Muscle of leg (tissue), 11 donors: ENCODE data around the gene KCNN3. TPM values are rescaled to one million over a fixed set of nuclear protein-coding genes. Genes with fewer than 3 reads are reported as not detected.

Experiments
- DNase-seq: peaks from one replicate; pipeline ENCODE4 v3.0.0; 2013
- H3K27ac ChIP-seq: one replicate; pipeline ENCODE4 v1.5.1; 2013; ENCODE audit warnings: mild to moderate bottlenecking, low read length, control low read depth
- H3K27me3 ChIP-seq: one replicate; pipeline ENCODE4 v1.6.1; 2013; ENCODE audit warnings: low read length; ENCODE audit not compliant: control insufficient read depth, insufficient read depth
- H3K36me3 ChIP-seq: one replicate; pipeline ENCODE4 v1.6.1; 2013; ENCODE audit warnings: low read length; ENCODE audit not compliant: control insufficient read depth, insufficient read depth
- H3K4me1 ChIP-seq: one replicate; pipeline ENCODE4 v1.6.1; 2013; ENCODE audit warnings: low read length; ENCODE audit not compliant: control insufficient read depth, insufficient read depth
- H3K4me3 ChIP-seq: one replicate; pipeline ENCODE4 v1.5.1; 2013; ENCODE audit warnings: low read length, control low read depth
- H3K9me3 ChIP-seq: replicated peaks from 2 replicates; pipeline ENCODE4 v1.6.1; 2013; ENCODE audit warnings: low read depth, low read length; ENCODE audit not compliant: control insufficient read depth
- WGBS: methylation state at CpG from one replicate; pipeline ENCODE4 v1.1.5; 2013; ENCODE audit warnings: missing lambda C conversion rate; ENCODE audit not compliant: insufficient coverage; 5-methylcytosine and 5-hydroxymethylcytosine counted together
- polyA plus RNA-seq, 8 donors: library from polyadenylated mRNA; unstranded; fragments of 120-200 nt; gene quantifications; one replicate each; pipeline versions ENCODE4 v1.2.1 to v1.2.3, GENCODE V29; 2013; ENCODE audit warnings: inconsistent platforms in 1 of 8, low replicate concordance in 1 of 8; ENCODE audit not compliant: insufficient read length in 8 of 8, insufficient read depth in 1 of 8
- total RNA-seq: library from RNA; stranded (reverse); fragments of 120-200 nt; gene quantifications from one replicate; pipeline ENCODE4 v1.2.4, GENCODE V29; 2013

Gene KCNN3
- total and polyA plus RNA-seq, 9 donors = 5.1 to 9.6 (median 7.5) TPM

- Histone ChIP-seq H3K4me1 (peaks cover 89% of the 10 kb centered on the region), H3K4me3 (no peak overlapping the region), H3K9me3 (no peaks in the 10 kb centered on the region), H3K27me3 (peaks cover 6% of the 10 kb centered on the region), H3K27ac (peak overlapping the region; percentile 59), H3K36me3 (peaks cover 2% of the 10 kb centered on the region)
- WGBS = 48% methylated on average over 10 of the region's 12 CpGs
- no peak for DNase-seq
Measured at GRCh38 chr1:154861607-154862094, 8.4 kb downstream of the KCNN3 start.

- peaks cover 2% of the 10 kb centered on the region for H3K27me3 ChIP-seq
- 43% methylated on average over 8 of the region's 12 CpGs for WGBS
- H3K36me3 ChIP-seq = peaks cover 2% of the 10 kb centered on the region
- H3K27ac ChIP-seq = peak overlapping the region; percentile 84
- H3K9me3 ChIP-seq = no peaks in the 10 kb centered on the region
- DNase-seq = peak; percentile 74
- peaks cover 88% of the 10 kb centered on the region for H3K4me1 ChIP-seq
- H3K4me3 ChIP-seq = no peak overlapping the region
Measured at GRCh38 chr1:154860156-154860870, 9.8 kb downstream of the KCNN3 start.

GRCh38 chr1:154859786-154860155 is 10.3 kb downstream of the KCNN3 start:
- H3K27ac ChIP-seq = peak overlapping the region; percentile 84
- no peaks in the 10 kb centered on the region for H3K9me3 ChIP-seq
- no peak overlapping the region for H3K4me3 ChIP-seq
- H3K4me1 ChIP-seq = peaks cover 85% of the 10 kb centered on the region
- H3K27me3 ChIP-seq = peaks cover 2% of the 10 kb centered on the region
- peaks cover 2% of the 10 kb centered on the region for H3K36me3 ChIP-seq
- DNase-seq = peak; percentile 52
- 84% methylated on average over 2 of the region's 2 CpGs for WGBS

GRCh38 chr1:154859151-154859785 is 10.8 kb downstream of the KCNN3 start:
- Histone ChIP-seq H3K36me3 (peaks cover 2% of the 10 kb centered on the region), H3K27me3 (peaks cover 2% of the 10 kb centered on the region), H3K27ac (peak overlapping the region; percentile 84), H3K4me3 (no peak overlapping the region), H3K9me3 (no peaks in the 10 kb centered on the region), H3K4me1 (peaks cover 83% of the 10 kb centered on the region)
- no peak for DNase-seq
- WGBS = 92% methylated on average over 9 of the region's 9 CpGs

- WGBS = 79% methylated on average over 5 of the region's 11 CpGs
- no peak overlapping the region for H3K4me3 ChIP-seq
- H3K9me3 ChIP-seq = no peaks in the 10 kb centered on the region
- no peak for DNase-seq
- no peak overlapping the region for H3K27ac ChIP-seq
- H3K4me1 ChIP-seq = peaks cover 71% of the 10 kb centered on the region
- H3K27me3 ChIP-seq = peaks cover 2% of the 10 kb centered on the region
- peaks cover 2% of the 10 kb centered on the region for H3K36me3 ChIP-seq
Measured at GRCh38 chr1:154857441-154858215, 12.5 kb downstream of the KCNN3 start.

GRCh38 chr1:154857022-154857421 is 13.1 kb downstream of the KCNN3 start:
- peaks cover 65% of the 10 kb centered on the region for H3K4me1 ChIP-seq
- no peak overlapping the region for H3K27ac ChIP-seq
- H3K4me3 ChIP-seq = no peak overlapping the region
- H3K9me3 ChIP-seq = no peaks in the 10 kb centered on the region
- peaks cover 2% of the 10 kb centered on the region for H3K36me3 ChIP-seq
- DNase-seq = no peak
- WGBS = 89% methylated on average over 4 of the region's 6 CpGs
- peaks cover 2% of the 10 kb centered on the region for H3K27me3 ChIP-seq

GRCh38 chr1:154856544-154856943 is 13.5 kb downstream of the KCNN3 start:
- H3K4me1 ChIP-seq = peaks cover 61% of the 10 kb centered on the region

GRCh38 chr1:154856049-154856448 is 14.0 kb downstream of the KCNN3 start:
- peak; percentile 89 for DNase-seq

More at GRCh38 chr1:154856544-154856943, 13.5 kb downstream of the KCNN3 start:
- 69% methylated on average over 1 of the region's 3 CpGs for WGBS
- peaks cover 2% of the 10 kb centered on the region for H3K36me3 ChIP-seq
- no peak for DNase-seq
- H3K4me3 ChIP-seq = no peak overlapping the region
- H3K27me3 ChIP-seq = peaks cover 2% of the 10 kb centered on the region
- H3K9me3 ChIP-seq = no peaks in the 10 kb centered on the region
- peak overlapping the region; percentile 68 for H3K27ac ChIP-seq

GRCh38 chr1:154855186-154855851 is 14.8 kb downstream of the KCNN3 start:
- Histone ChIP-seq H3K27me3 (no peaks in the 10 kb centered on the region), H3K4me1 (peaks cover 48% of the 10 kb centered on the region), H3K9me3 (no peaks in the 10 kb centered on the region), H3K27ac (peak overlapping the region; percentile 13), H3K36me3 (peaks cover 2% of the 10 kb centered on the region), H3K4me3 (no peak overlapping the region)
- WGBS = 68% methylated on average over 5 of the region's 6 CpGs
- no peak for DNase-seq

More at GRCh38 chr1:154856049-154856448, 14.0 kb downstream of the KCNN3 start:
- Histone ChIP-seq H3K4me3 (no peak overlapping the region), H3K9me3 (no peaks in the 10 kb centered on the region), H3K4me1 (peaks cover 56% of the 10 kb centered on the region), H3K27me3 (no peaks in the 10 kb centered on the region), H3K36me3 (peaks cover 2% of the 10 kb centered on the region), H3K27ac (peak overlapping the region; percentile 68)
- WGBS = 18% methylated on average over 7 of the region's 10 CpGs
